Measurements from ENCODE around the gene IL20RA. TPM values are rescaled to one million over a fixed set of nuclear protein-coding genes. Genes with fewer than 3 reads are reported as not detected.

Gene IL20RA

DNA sequence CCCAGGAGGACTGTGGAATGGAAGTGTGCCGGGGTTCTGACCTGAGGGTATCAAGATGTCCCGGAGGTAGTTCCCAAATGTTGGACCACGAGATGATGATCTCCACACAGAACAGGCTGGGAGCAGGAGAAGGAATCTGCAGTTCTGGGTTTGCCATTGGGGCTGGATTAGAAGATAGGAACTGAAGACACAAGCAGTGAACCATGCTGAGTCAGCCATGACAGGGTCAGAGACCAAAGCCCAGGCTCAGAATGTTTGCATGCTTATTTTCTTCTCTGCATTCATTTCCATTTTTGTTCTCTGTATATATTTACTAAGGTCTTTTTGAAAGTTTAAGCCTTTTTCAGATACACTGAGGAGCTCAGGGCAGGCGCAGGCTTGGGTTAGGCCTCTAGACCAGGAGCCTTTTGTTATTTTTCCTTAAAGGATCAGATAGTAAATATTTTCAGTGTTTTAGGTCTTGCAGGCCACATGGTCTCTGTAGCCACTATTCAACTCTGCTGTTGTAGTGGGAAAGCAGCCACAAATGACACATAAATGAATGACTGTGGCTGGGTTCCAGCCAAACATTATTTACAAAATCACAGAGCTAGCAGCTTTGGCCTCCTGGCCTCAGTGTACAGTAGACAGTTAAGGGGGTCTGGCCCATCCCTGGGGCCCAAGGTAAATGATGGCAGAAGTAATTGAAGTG lies 94.2 kb downstream of the IL20RA start:
- H3K18ac ChIP-seq (ENCODE audit: low read length), result no peak overlapping the region
- H3K9me3 ChIP-seq (replicated peaks in 1 of 2; ENCODE audit: control insufficient read depth in 2 of 2, insufficient read depth in 1 of 2, low read depth in 1 of 2, low read length in 2 of 2), result no peaks in the 10 kb centered on the region
- peaks cover 0 to 2% (median 0%) of the 10 kb centered on the region in 3 experiments for H3K27me3 ChIP-seq (ENCODE audit: control insufficient read depth in 3 of 3, insufficient read depth in 3 of 3, low read depth in 1 of 3, low read length in 3 of 3)
- no peaks in the 10 kb centered on the region for H3K36me3 ChIP-seq (replicated peaks in 1 of 2; ENCODE audit: control insufficient read depth in 2 of 2, insufficient read depth in 2 of 2, low read length in 2 of 2)
- WGBS, 2 donors (ENCODE audit: extremely low coverage in 2 of 2, insufficient read length in 2 of 2, insufficient replicate concordance in 1 of 2), result no CpG with 5 or more reads among the region's 4 CpGs
- no peak overlapping the region for H3K4me2 ChIP-seq (ENCODE audit: insufficient read depth, low read length, poor library complexity, severe bottlenecking)
- no peak overlapping the region for H2BK12ac ChIP-seq (ENCODE audit: low read length)
- no peaks in the 10 kb centered on the region for H3K4me1 ChIP-seq (ENCODE audit: control insufficient read depth in 2 of 2, insufficient read depth in 1 of 2, low read depth in 1 of 2, low read length in 2 of 2)
- no peak overlapping the region for H3K14ac ChIP-seq (ENCODE audit: low read length)
- H4K91ac ChIP-seq (ENCODE audit: low read depth, low read length, poor library complexity), result no peak overlapping the region
- H3K79me1 ChIP-seq (ENCODE audit: low read depth, low read length), result no peaks in the 10 kb centered on the region
- no peak overlapping the region for H4K8ac ChIP-seq (ENCODE audit: low read depth, low read length)
- DNase-seq (ENCODE audit: low spot score), result no peak
- H3K23ac ChIP-seq (ENCODE audit: low read depth, low read length, poor library complexity), result no peak overlapping the region
- no peak overlapping the region for H3K4me3 ChIP-seq (ENCODE audit: low read length in 2 of 2)
- H2BK15ac ChIP-seq (ENCODE audit: low read length), result no peak overlapping the region
- no peak overlapping the region for H2AK5ac ChIP-seq (ENCODE audit: low read depth, low read length)
- H3K27ac ChIP-seq (replicated peaks; ENCODE audit: low read length), result no peak overlapping the region
- H2BK5ac ChIP-seq (ENCODE audit: low read length), result no peak overlapping the region
- peak overlapping the region; percentile 64 for H2AFZ ChIP-seq (ENCODE audit: low read length)
- no peak overlapping the region for H3K4ac ChIP-seq (ENCODE audit: low read length)
- no peak overlapping the region for H3K9ac ChIP-seq (ENCODE audit: low read depth, low read length, poor library complexity)
- H2BK120ac ChIP-seq (ENCODE audit: low read depth, low read length), result no peak overlapping the region

Small RNAs within 50 kb of the gene (small RNA-seq; reads per million reads assigned to genes)
- not detected for gene RPL35AP3 (ENCODE audit: insufficient read depth)

Measured in neuronal stem cell (in vitro differentiated cells).